ENCODE results near the gene FGA. TPM values are rescaled to one million over a fixed set of nuclear protein-coding genes. Genes with fewer than 3 reads are reported as not detected.

FGA gene
- total and polyA plus RNA-seq, 5 donors from 2014 or later, result not detected

DNA sequence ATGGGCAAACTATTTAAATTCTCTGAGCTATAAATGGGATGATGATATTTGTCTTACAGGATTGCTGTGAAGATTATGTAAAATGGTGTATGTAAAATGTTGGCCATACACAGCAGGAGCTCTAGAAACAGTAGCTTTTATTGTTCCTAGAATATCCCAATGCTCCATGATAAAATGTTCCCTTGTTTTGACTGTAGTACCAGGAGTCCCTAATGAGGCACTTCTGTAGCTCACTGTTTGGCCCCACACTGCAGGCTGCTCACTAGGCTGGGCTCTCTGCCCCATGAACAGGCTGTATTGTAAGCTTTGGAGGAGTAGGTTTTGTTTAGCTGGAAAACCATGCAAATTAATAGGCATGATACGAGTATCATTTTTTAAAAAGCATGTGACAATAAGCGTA lies 3.3 kb upstream of the FGA start:
- Mint-ChIP-seq H3K9me3 (peaks cover 0 to 2% (median 0%) of the 10 kb centered on the region in 7 donors), H3K36me3 (no peaks in the 10 kb centered on the region), H3K27ac (no peak overlapping the region), H3K4me1 (no peaks in the 10 kb centered on the region), H3K27me3 (peaks cover 7% of the 10 kb centered on the region), H3K4me3 (no peak overlapping the region)
- Histone ChIP-seq H3K36me3 (ENCODE audit: control insufficient read depth, insufficient read depth, low read length) (no peaks in the 10 kb centered on the region), H3K27me3 (ENCODE audit: control insufficient read depth, insufficient read depth, low read length) (peaks cover 3% of the 10 kb centered on the region), H3K4me1 (ENCODE audit: control insufficient read depth, insufficient read depth, low read length, poor library complexity, severe bottlenecking) (no peaks in the 10 kb centered on the region), H3K27ac (ENCODE audit: insufficient read depth, low read length, poor library complexity, severe bottlenecking) (no peak overlapping the region), H3K4me3 (ENCODE audit: low read depth, low read length) (no peak overlapping the region), H3K9me3 (ENCODE audit: control insufficient read depth in 2 of 2, low read length in 2 of 2) (no peaks in the 10 kb centered on the region)
- no peak for ATAC-seq (ENCODE audit: low read depth in 2 of 2)
- no peak for DNase-seq

DNA sequence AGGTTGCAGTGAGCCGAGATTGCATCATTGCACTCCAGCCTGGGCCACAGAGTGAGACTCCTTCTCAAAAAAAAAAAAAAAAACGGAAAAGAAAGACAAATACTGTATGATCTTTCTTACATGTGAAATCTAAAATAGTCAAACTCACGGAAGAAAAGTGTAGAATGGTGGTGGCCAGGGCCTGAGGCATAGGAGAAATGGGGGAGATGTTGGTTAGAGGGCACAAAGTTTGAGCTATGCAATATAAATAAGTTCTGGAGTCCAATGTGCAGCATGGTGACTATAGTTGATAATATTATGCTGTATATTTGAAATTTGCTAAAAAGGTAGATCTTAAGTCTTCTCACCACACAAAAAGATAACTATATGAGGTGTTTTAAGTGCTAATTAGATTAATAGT lies 1.3 kb upstream of the FGA start:
- no peaks in the 10 kb centered on the region for H3K36me3 ChIP-seq (ENCODE audit: control insufficient read depth, insufficient read depth, low read length)
- no peaks in the 10 kb centered on the region for H3K36me3 Mint-ChIP-seq
- H3K27me3 ChIP-seq (ENCODE audit: control insufficient read depth, insufficient read depth, low read length), result peaks cover under 1% of the 10 kb centered on the region
- no peak overlapping the region for H3K27ac Mint-ChIP-seq
- no peaks in the 10 kb centered on the region for H3K4me1 ChIP-seq (ENCODE audit: control insufficient read depth, insufficient read depth, low read length, poor library complexity, severe bottlenecking)
- H3K4me3 ChIP-seq (ENCODE audit: low read depth, low read length), result no peak overlapping the region
- H3K9me3 ChIP-seq (ENCODE audit: control insufficient read depth in 2 of 2, low read length in 2 of 2), result no peaks in the 10 kb centered on the region
- DNase-seq (no peak), ATAC-seq (ENCODE audit: low read depth in 2 of 2) (no peak)
- no peak overlapping the region for H3K27ac ChIP-seq (ENCODE audit: insufficient read depth, low read length, poor library complexity, severe bottlenecking)
- H3K9me3 Mint-ChIP-seq, result peaks cover 0 to 2% (median 0%) of the 10 kb centered on the region in 7 donors
- H3K4me3 Mint-ChIP-seq, result no peak overlapping the region
- no peaks in the 10 kb centered on the region for H3K4me1 Mint-ChIP-seq
- peaks cover 2% of the 10 kb centered on the region for H3K27me3 Mint-ChIP-seq

DNA sequence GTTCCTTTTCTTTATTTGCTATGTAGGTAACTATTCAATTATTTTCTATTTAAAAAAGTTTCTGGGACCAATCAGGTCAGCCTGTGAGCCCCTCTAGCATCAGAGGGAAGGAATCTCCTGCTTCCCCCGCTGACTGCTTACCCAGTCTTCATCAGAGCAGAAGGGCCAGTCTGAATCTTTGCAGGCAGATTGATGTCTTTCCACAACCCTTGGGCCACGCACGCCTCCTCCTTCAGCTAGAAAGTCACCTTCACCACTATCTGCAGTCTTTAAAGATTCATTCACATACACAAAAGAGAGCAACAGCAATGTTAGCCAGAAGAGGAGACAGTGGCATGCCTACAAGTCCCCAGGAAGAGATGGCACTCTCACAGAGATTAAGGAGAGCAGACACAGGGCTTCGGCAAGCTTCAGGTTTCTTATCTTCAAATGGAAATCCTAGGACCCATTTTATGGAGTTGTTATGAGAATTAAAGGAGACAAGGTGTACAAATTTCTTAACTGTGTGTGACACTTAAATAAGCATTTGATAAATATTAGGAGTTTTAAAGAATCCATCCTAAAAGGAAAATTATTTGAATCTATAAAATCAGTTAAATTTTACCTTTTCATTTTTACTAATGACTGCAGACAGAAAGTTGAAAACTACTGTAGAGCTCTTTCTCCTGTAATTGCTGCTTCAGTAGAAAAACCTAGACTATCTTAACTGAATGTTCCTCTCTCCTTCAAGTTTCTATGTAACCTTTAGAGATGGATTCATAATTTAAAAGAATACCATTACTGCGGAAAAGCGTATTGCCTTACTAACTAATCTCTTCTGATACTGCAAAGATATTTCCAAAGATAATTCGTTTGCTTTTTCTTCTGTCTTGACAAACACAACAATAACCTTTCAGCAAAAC lies 995 bp downstream of the FGA start:
- Mint-ChIP-seq H3K4me1 (no peaks in the 10 kb centered on the region), H3K36me3 (no peaks in the 10 kb centered on the region), H3K27ac (no peak overlapping the region), H3K4me3 (no peak overlapping the region), H3K9me3 (peaks cover 0 to 2% (median 0%) of the 10 kb centered on the region in 7 donors), H3K27me3 (peaks cover 4% of the 10 kb centered on the region)
- H3K4me3 ChIP-seq (ENCODE audit: low read depth, low read length), result no peak overlapping the region
- H3K36me3 ChIP-seq (ENCODE audit: control insufficient read depth, insufficient read depth, low read length), result no peaks in the 10 kb centered on the region
- H3K27ac ChIP-seq (ENCODE audit: insufficient read depth, low read length, poor library complexity, severe bottlenecking), result no peak overlapping the region
- H3K4me1 ChIP-seq (ENCODE audit: control insufficient read depth, insufficient read depth, low read length, poor library complexity, severe bottlenecking), result no peaks in the 10 kb centered on the region
- no peak for DNase-seq
- ATAC-seq (ENCODE audit: low read depth in 2 of 2), result no peak
- no peaks in the 10 kb centered on the region for H3K9me3 ChIP-seq (ENCODE audit: control insufficient read depth in 2 of 2, low read length in 2 of 2)
- H3K27me3 ChIP-seq (ENCODE audit: control insufficient read depth, insufficient read depth, low read length), result no peaks in the 10 kb centered on the region

DNA sequence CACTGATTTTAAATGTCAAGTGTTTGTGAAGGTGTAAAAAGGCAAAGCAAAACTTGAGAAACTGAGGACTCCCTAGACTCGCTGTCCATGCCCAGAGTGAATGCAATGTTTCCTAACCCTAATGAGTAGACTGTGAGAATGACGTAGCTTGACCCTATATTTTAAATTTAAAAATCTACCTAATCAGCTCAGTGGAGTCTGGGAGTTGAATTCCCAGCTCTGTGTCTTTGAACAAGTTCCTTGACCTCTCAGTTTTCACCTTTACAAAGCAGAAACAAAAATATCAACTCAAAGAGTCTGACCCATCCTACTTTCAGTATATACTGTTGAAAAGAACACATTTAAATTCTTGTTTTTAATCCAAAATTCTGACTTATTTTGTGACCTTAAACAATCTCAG lies 2.3 kb downstream of the FGA start:
- no peaks in the 10 kb centered on the region for H3K4me1 Mint-ChIP-seq
- ATAC-seq (ENCODE audit: low read depth in 2 of 2) (no peak), DNase-seq (no peak)
- H3K27me3 ChIP-seq (ENCODE audit: control insufficient read depth, insufficient read depth, low read length), result no peaks in the 10 kb centered on the region
- no peak overlapping the region for H3K4me3 Mint-ChIP-seq
- H3K4me3 ChIP-seq (ENCODE audit: low read depth, low read length), result no peak overlapping the region
- H3K27ac Mint-ChIP-seq, result no peak overlapping the region
- peaks cover 4% of the 10 kb centered on the region for H3K27me3 Mint-ChIP-seq
- no peaks in the 10 kb centered on the region for H3K4me1 ChIP-seq (ENCODE audit: control insufficient read depth, insufficient read depth, low read length, poor library complexity, severe bottlenecking)
- no peaks in the 10 kb centered on the region for H3K9me3 ChIP-seq (ENCODE audit: control insufficient read depth in 2 of 2, low read length in 2 of 2)
- no peak overlapping the region for H3K27ac ChIP-seq (ENCODE audit: insufficient read depth, low read length, poor library complexity, severe bottlenecking)
- no peaks in the 10 kb centered on the region for H3K36me3 ChIP-seq (ENCODE audit: control insufficient read depth, insufficient read depth, low read length)
- H3K9me3 Mint-ChIP-seq, result no peaks in the 10 kb centered on the region
- no peaks in the 10 kb centered on the region for H3K36me3 Mint-ChIP-seq

DNA sequence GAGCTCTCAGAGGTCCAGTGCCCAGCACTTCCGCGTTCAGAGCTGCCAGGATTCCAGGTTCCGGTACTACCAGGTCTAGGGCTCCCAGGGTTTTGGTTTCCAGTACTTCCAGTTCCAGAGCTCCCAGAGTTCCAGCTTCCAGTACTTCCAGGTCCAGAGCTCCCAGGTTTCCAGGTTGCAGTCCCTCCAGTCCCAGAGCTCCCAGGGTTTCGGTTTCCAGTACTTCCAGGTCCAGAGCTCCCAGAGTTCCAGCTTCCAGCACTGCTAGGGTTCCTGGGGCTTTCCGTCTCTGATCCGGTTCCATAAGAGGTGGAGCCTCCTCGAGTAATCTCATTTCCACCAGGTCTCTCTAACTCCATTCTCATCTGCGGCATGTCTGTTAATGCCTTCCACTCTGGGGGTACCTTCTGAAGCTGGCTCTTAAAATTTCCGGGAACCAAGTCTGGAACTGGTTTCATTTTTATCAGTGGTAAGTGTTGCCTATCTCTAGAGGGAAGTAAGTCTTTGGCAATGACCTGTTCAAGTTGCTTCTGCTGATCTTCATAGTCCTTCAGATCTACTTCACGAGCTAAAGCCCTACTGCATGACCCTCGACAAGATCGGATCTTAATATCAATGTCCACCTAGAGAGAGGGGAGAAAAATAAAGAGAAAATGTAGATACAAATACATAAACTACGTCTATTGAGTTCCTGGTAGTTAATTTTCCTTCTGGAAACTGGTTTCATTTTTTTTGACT lies 4.1 kb downstream of the FGA start:
- peaks cover 3% of the 10 kb centered on the region for H3K27me3 ChIP-seq (ENCODE audit: control insufficient read depth, insufficient read depth, low read length)
- Mint-ChIP-seq H3K27ac (no peak overlapping the region), H3K9me3 (no peaks in the 10 kb centered on the region), H3K4me1 (no peaks in the 10 kb centered on the region), H3K27me3 (peaks cover 10% of the 10 kb centered on the region), H3K36me3 (no peaks in the 10 kb centered on the region), H3K4me3 (no peak overlapping the region)
- ATAC-seq (ENCODE audit: low read depth in 2 of 2) (no peak), DNase-seq (no peak)
- no peaks in the 10 kb centered on the region for H3K36me3 ChIP-seq (ENCODE audit: control insufficient read depth, insufficient read depth, low read length)
- H3K4me3 ChIP-seq (ENCODE audit: low read depth, low read length), result no peak overlapping the region
- no peak overlapping the region for H3K27ac ChIP-seq (ENCODE audit: insufficient read depth, low read length, poor library complexity, severe bottlenecking)
- H3K9me3 ChIP-seq (ENCODE audit: control insufficient read depth in 2 of 2, low read length in 2 of 2), result no peaks in the 10 kb centered on the region
- no peaks in the 10 kb centered on the region for H3K4me1 ChIP-seq (ENCODE audit: control insufficient read depth, insufficient read depth, low read length, poor library complexity, severe bottlenecking)

DNA sequence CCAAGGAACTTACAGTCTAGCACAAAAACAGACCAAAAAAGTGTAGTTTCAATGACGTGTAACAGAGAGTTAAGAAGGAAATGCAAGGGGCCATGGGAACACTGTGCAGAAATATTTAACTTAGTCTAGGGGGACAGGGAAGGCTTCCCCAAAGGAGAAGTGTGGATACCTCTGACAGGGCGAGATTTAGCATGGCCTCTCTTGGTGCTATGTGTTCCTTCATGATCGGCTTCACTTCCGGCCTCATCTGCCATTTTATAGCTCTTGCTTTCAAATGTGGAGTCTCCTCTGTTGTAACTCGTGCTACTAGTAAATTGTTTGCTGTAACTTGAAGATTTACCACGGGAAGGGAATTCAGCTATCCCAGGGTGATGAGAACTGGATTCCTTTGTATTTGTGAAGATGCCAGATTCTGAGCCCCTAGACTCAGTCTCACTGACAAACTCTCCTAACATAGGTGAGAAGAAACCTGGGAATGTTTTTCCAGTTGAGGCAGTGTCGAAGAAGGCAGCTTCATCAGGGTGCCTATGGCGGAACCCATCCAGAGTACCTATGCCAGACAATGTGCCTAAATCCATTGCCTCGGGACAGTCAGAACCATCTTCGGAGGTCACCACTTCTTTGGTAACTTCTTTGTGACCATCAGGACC lies 5.0 kb downstream of the FGA start:
- Mint-ChIP-seq H3K27ac (no peak overlapping the region), H3K36me3 (no peaks in the 10 kb centered on the region), H3K9me3 (no peaks in the 10 kb centered on the region), H3K4me3 (peak overlapping the region in 1 of 4 donors; percentile 4), H3K27me3 (peaks cover 10% of the 10 kb centered on the region), H3K4me1 (no peaks in the 10 kb centered on the region)
- Histone ChIP-seq H3K9me3 (ENCODE audit: control insufficient read depth in 2 of 2, low read length in 2 of 2) (no peaks in the 10 kb centered on the region), H3K27me3 (ENCODE audit: control insufficient read depth, insufficient read depth, low read length) (peaks cover 4% of the 10 kb centered on the region), H3K36me3 (ENCODE audit: control insufficient read depth, insufficient read depth, low read length) (no peaks in the 10 kb centered on the region), H3K4me1 (ENCODE audit: control insufficient read depth, insufficient read depth, low read length, poor library complexity, severe bottlenecking) (no peaks in the 10 kb centered on the region), H3K4me3 (ENCODE audit: low read depth, low read length) (no peak overlapping the region), H3K27ac (ENCODE audit: insufficient read depth, low read length, poor library complexity, severe bottlenecking) (no peak overlapping the region)
- DNase-seq (no peak), ATAC-seq (ENCODE audit: low read depth in 2 of 2) (no peak)

DNA sequence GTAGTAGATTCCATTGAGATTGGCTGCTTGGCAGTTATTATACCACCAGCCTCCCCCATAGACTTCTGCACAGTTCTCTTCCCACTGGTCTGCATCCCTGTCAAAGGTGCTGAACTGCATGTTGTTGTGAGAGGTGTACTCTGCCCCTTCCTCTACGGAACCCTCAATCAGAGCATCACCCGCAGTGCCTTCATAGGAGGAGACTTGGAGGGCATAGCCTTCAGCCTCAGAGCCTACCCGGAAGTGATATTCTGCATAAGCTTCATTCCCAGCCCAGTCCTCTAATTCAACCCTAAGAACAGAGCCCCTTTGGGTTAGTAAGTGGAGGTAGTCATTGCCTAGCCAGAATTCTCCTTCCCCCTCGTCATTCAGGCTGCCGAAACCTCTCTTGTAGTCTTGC lies 6.3 kb downstream of the FGA start:
- Histone ChIP-seq H3K4me1 (ENCODE audit: control insufficient read depth, insufficient read depth, low read length, poor library complexity, severe bottlenecking) (no peaks in the 10 kb centered on the region), H3K27me3 (ENCODE audit: control insufficient read depth, insufficient read depth, low read length) (peaks cover 4% of the 10 kb centered on the region), H3K9me3 (ENCODE audit: control insufficient read depth in 2 of 2, low read length in 2 of 2) (no peaks in the 10 kb centered on the region), H3K27ac (ENCODE audit: insufficient read depth, low read length, poor library complexity, severe bottlenecking) (no peak overlapping the region), H3K4me3 (ENCODE audit: low read depth, low read length) (no peak overlapping the region), H3K36me3 (ENCODE audit: control insufficient read depth, insufficient read depth, low read length) (no peaks in the 10 kb centered on the region)
- no peak overlapping the region for H3K4me3 Mint-ChIP-seq
- no peak for DNase-seq
- H3K9me3 Mint-ChIP-seq, result no peaks in the 10 kb centered on the region
- ATAC-seq (ENCODE audit: low read depth in 2 of 2), result no peak
- H3K36me3 Mint-ChIP-seq, result no peaks in the 10 kb centered on the region
- peaks cover 10% of the 10 kb centered on the region for H3K27me3 Mint-ChIP-seq
- no peak overlapping the region for H3K27ac Mint-ChIP-seq
- no peaks in the 10 kb centered on the region for H3K4me1 Mint-ChIP-seq
